ENCODE measurements around the gene MRTFA.

Gene MRTFA

DNA sequence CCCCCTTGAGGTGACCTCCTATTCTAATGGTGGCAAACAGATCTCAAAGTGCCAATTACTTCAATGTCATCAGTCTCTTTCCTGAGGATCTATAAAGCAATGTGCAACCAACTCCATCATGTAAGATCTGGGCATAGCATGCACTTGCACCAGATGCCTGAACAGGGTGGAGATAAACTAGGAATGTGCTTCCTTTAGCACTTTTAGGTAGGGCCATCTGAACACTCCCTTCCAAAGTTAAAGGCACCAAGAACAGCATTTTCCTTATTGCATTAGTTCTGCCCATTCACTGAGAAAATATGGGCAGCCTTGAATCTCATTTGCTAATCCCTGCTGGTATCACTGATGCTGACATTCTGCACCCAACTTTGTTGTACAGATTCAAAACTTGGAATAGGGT is 154.1 kb downstream of the MRTFA start:
- H3K4me3 ChIP-seq (ENCODE audit: low read depth in 1 of 2, low read length in 2 of 2) = no peak overlapping the region
- H3K27me3 ChIP-seq (ENCODE audit: low read depth, low read length) = no peaks in the 10 kb centered on the region
- H3K36me3 ChIP-seq (ENCODE audit: control insufficient read depth in 1 of 2, insufficient read depth in 2 of 2, low read length in 2 of 2) = no peaks in the 10 kb centered on the region
- peaks cover 0 to 28% of the 10 kb centered on the region in 2 donors for H3K4me1 ChIP-seq (ENCODE audit: control insufficient read depth in 1 of 2, insufficient read depth in 2 of 2, low read length in 2 of 2)
- no peaks in the 10 kb centered on the region for H3K9me3 ChIP-seq (ENCODE audit: control insufficient read depth in 1 of 2, low read length in 2 of 2)
- no peak overlapping the region for H3K27ac ChIP-seq (ENCODE audit: low read length)

DNA sequence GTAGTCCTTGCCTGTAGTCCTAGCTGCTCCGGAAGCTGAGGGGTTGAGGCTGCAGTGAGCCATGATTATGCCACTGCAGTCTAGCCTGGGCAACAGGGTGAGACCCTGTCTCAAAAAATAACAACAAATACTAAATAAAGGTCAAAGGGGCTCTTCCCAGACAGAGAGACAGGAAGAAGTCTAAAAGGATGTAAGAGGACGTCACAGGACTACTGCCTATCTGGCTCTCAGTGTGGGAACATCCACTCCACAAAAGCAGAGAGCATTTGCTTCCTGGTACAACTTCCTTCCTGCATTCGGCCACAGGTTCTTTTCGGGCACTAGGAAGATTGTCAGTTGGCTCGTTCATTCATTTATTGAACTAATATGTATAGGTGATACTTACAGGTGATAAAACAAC is 155.5 kb downstream of the MRTFA start:
- no peak overlapping the region for H3K27ac ChIP-seq (ENCODE audit: low read length)
- peaks cover 0 to 18% of the 10 kb centered on the region in 2 donors for H3K4me1 ChIP-seq (ENCODE audit: control insufficient read depth in 1 of 2, insufficient read depth in 2 of 2, low read length in 2 of 2)
- no peaks in the 10 kb centered on the region for H3K36me3 ChIP-seq (ENCODE audit: control insufficient read depth in 1 of 2, insufficient read depth in 2 of 2, low read length in 2 of 2)
- H3K4me3 ChIP-seq (ENCODE audit: low read depth in 1 of 2, low read length in 2 of 2) = no peak overlapping the region
- H3K9me3 ChIP-seq (ENCODE audit: control insufficient read depth in 1 of 2, low read length in 2 of 2) = no peaks in the 10 kb centered on the region
- H3K27me3 ChIP-seq (ENCODE audit: low read depth, low read length) = no peaks in the 10 kb centered on the region

GRCh38 chr22:40479887-40480538 is 156.5 kb downstream of the MRTFA start:
- peaks cover 0 to 10% of the 10 kb centered on the region in 2 donors for H3K4me1 ChIP-seq (ENCODE audit: control insufficient read depth in 1 of 2, insufficient read depth in 2 of 2, low read length in 2 of 2)
- H3K27me3 ChIP-seq (ENCODE audit: low read depth, low read length) = no peaks in the 10 kb centered on the region
- H3K9me3 ChIP-seq (ENCODE audit: control insufficient read depth in 1 of 2, low read length in 2 of 2) = no peaks in the 10 kb centered on the region
- no peaks in the 10 kb centered on the region for H3K36me3 ChIP-seq (ENCODE audit: control insufficient read depth in 1 of 2, insufficient read depth in 2 of 2, low read length in 2 of 2)
- no peak overlapping the region for H3K4me3 ChIP-seq (ENCODE audit: low read depth in 1 of 2, low read length in 2 of 2)
- no peak overlapping the region for H3K27ac ChIP-seq (ENCODE audit: low read length)

DNA sequence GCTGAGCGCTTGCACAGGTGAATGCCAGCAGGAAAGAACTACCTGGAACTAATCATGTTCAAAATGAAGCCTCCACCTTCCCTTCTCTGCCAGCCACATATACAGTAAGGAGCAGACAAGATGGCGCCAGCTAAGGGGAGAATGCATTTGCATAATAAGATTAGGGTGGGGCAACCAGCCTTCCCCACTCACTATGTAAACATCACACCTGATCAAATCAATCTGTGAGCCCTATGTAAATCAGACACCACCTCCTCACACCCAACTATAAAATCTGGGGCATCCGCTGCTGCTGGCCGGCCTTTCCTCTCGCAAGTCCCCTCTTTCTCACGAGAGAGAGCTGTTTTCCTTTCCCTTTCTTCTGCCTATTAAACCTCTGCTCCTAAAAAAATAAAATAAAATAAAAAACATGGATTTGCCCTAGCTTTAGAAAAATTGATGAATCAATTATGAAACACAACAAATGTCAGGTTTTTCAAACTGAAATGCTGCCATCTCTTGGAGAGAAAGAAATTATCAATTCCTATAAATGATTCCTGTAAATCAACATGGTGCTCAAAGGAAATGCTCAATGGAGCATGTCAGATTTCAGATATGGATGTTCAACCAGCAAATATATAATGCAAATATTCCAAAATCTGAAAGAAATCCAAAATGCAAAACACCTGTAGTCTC is 157.3 kb downstream of the MRTFA start:
- no peak overlapping the region for H3K27ac ChIP-seq (ENCODE audit: low read length)
- no peaks in the 10 kb centered on the region for H3K9me3 ChIP-seq (ENCODE audit: control insufficient read depth in 1 of 2, low read length in 2 of 2)
- H3K4me1 ChIP-seq (ENCODE audit: control insufficient read depth in 1 of 2, insufficient read depth in 2 of 2, low read length in 2 of 2) = peaks cover 0 to 10% of the 10 kb centered on the region in 2 donors
- no peaks in the 10 kb centered on the region for H3K27me3 ChIP-seq (ENCODE audit: low read depth, low read length)
- H3K4me3 ChIP-seq (ENCODE audit: low read depth in 1 of 2, low read length in 2 of 2) = no peak overlapping the region
- peaks cover 0 to 3% of the 10 kb centered on the region in 2 donors for H3K36me3 ChIP-seq (ENCODE audit: control insufficient read depth in 1 of 2, insufficient read depth in 2 of 2, low read length in 2 of 2)

GRCh38 chr22:40478338-40479125 is 158.0 kb downstream of the MRTFA start:
- H3K27ac ChIP-seq (ENCODE audit: low read length) = no peak overlapping the region
- H3K4me3 ChIP-seq (ENCODE audit: low read depth in 1 of 2, low read length in 2 of 2) = no peak overlapping the region
- no peaks in the 10 kb centered on the region for H3K27me3 ChIP-seq (ENCODE audit: low read depth, low read length)
- H3K36me3 ChIP-seq (ENCODE audit: control insufficient read depth in 1 of 2, insufficient read depth in 2 of 2, low read length in 2 of 2) = peaks cover 0 to 3% of the 10 kb centered on the region in 2 donors
- no peaks in the 10 kb centered on the region for H3K9me3 ChIP-seq (ENCODE audit: control insufficient read depth in 1 of 2, low read length in 2 of 2)
- H3K4me1 ChIP-seq (ENCODE audit: control insufficient read depth in 1 of 2, insufficient read depth in 2 of 2, low read length in 2 of 2) = peaks cover 0 to 10% of the 10 kb centered on the region in 2 donors

GRCh38 chr22:40477683-40478337 is 158.7 kb downstream of the MRTFA start:
- no peak overlapping the region for H3K27ac ChIP-seq (ENCODE audit: low read length)
- H3K4me1 ChIP-seq (ENCODE audit: control insufficient read depth in 1 of 2, insufficient read depth in 2 of 2, low read length in 2 of 2) = peaks cover 0 to 10% of the 10 kb centered on the region in 2 donors
- no peaks in the 10 kb centered on the region for H3K9me3 ChIP-seq (ENCODE audit: control insufficient read depth in 1 of 2, low read length in 2 of 2)
- no peaks in the 10 kb centered on the region for H3K27me3 ChIP-seq (ENCODE audit: low read depth, low read length)
- H3K4me3 ChIP-seq (ENCODE audit: low read depth in 1 of 2, low read length in 2 of 2) = no peak overlapping the region
- peaks cover 0 to 3% of the 10 kb centered on the region in 2 donors for H3K36me3 ChIP-seq (ENCODE audit: control insufficient read depth in 1 of 2, insufficient read depth in 2 of 2, low read length in 2 of 2)

DNA sequence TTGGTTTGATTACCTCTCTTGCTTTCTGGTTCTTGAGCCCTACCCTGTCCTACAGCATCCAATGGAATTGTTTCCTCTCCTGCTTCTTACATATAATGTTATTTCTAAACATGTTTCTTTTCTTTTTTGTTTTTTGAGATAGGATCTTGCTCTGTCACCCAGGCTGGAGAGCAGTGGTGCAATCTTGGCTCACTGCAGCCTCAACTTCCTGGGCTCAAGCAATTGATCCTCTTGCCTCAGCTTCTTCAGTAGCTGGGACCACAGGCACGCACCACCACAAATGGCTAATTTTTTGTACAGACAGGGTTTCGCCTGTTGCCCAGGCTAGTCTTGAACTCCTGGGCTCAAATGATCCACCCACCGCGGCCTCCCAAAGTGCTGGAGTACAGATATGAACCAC is 160.2 kb downstream of the MRTFA start:
- no peak overlapping the region for H3K27ac ChIP-seq (ENCODE audit: low read length)
- H3K4me3 ChIP-seq (ENCODE audit: low read depth in 1 of 2, low read length in 2 of 2) = no peak overlapping the region
- peaks cover 0 to 3% of the 10 kb centered on the region in 2 donors for H3K36me3 ChIP-seq (ENCODE audit: control insufficient read depth in 1 of 2, insufficient read depth in 2 of 2, low read length in 2 of 2)
- no peaks in the 10 kb centered on the region for H3K27me3 ChIP-seq (ENCODE audit: low read depth, low read length)
- peaks cover 0 to 10% of the 10 kb centered on the region in 2 donors for H3K4me1 ChIP-seq (ENCODE audit: control insufficient read depth in 1 of 2, insufficient read depth in 2 of 2, low read length in 2 of 2)
- no peaks in the 10 kb centered on the region for H3K9me3 ChIP-seq (ENCODE audit: control insufficient read depth in 1 of 2, low read length in 2 of 2)

DNA sequence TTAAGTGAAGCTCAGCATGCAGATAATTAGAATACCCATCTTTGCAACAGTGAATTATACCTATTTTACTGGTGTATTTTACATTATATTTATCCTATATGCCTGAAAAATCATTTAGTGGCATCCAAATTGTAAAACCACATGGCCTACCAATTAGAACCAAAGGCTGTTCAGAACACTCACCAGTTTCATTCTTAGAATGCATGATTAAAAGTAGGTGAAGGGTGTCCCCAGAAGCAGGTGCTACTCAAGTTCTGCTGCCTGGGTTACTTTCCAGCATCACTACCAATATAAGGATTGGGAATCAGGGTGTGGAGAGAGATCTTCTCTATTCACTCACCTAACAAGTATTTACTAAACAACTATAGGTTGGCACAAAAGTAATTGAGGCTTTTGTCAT is 162.8 kb downstream of the MRTFA start:
- H3K9me3 ChIP-seq (ENCODE audit: control insufficient read depth in 1 of 2, low read length in 2 of 2) = no peaks in the 10 kb centered on the region
- H3K27ac ChIP-seq (ENCODE audit: low read length) = no peak overlapping the region
- H3K36me3 ChIP-seq (ENCODE audit: control insufficient read depth in 1 of 2, insufficient read depth in 2 of 2, low read length in 2 of 2) = peaks cover 0 to 3% of the 10 kb centered on the region in 2 donors
- H3K27me3 ChIP-seq (ENCODE audit: low read depth, low read length) = no peaks in the 10 kb centered on the region
- no peak overlapping the region for H3K4me3 ChIP-seq (ENCODE audit: low read depth in 1 of 2, low read length in 2 of 2)
- peaks cover 0 to 10% of the 10 kb centered on the region in 2 donors for H3K4me1 ChIP-seq (ENCODE audit: control insufficient read depth in 1 of 2, insufficient read depth in 2 of 2, low read length in 2 of 2)

DNA sequence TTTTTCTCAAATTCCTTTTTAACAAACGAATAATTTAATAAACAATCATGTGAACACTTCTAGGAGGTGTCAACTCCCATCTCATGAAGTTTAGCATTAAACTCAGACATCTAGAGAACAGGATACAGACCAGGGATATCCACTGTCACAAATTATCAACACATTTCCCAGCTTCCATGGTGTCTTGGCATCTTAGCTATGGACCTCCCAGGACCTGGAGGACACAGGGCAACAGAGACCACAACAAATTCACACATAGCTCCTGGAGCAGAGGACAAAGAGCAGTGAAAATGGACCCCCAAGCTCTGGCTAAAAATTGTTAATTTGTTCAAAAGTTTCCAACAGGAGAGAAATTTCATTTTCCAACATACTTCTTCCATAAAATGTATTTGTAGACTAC is 163.9 kb downstream of the MRTFA start:
- Histone ChIP-seq H3K4me3 (ENCODE audit: low read depth in 1 of 2, low read length in 2 of 2) (no peak overlapping the region), H3K27me3 (ENCODE audit: low read depth, low read length) (no peaks in the 10 kb centered on the region), H3K9me3 (ENCODE audit: control insufficient read depth in 1 of 2, low read length in 2 of 2) (no peaks in the 10 kb centered on the region), H3K36me3 (ENCODE audit: control insufficient read depth in 1 of 2, insufficient read depth in 2 of 2, low read length in 2 of 2) (peaks cover 0 to 3% of the 10 kb centered on the region in 2 donors), H3K27ac (ENCODE audit: low read length) (no peak overlapping the region), H3K4me1 (ENCODE audit: control insufficient read depth in 1 of 2, insufficient read depth in 2 of 2, low read length in 2 of 2) (peaks cover 0 to 2% of the 10 kb centered on the region in 2 donors)

DNA sequence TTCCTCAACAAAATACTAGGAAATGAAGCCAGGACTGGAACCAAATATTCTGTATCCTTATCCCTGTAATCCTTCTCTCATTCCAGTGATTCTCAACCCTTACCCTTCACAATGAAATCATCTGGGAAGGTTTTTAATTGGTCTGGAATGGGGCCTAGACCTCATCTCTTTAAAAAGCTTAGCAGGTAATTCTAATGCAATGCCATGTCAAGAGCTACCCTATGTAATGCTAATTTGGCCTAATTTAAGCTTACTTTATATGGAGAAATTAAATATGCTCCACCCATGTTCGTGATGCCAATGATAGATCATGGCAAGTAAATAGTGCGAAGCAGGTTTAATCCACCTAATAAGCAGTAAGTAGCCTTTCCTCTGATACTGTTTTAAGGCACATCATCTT is 164.5 kb downstream of the MRTFA start:
- Histone ChIP-seq H3K36me3 (ENCODE audit: control insufficient read depth in 1 of 2, insufficient read depth in 2 of 2, low read length in 2 of 2) (peaks cover 0 to 3% of the 10 kb centered on the region in 2 donors), H3K27me3 (ENCODE audit: low read depth, low read length) (no peaks in the 10 kb centered on the region), H3K27ac (ENCODE audit: low read length) (no peak overlapping the region), H3K4me1 (ENCODE audit: control insufficient read depth in 1 of 2, insufficient read depth in 2 of 2, low read length in 2 of 2) (no peaks in the 10 kb centered on the region), H3K9me3 (ENCODE audit: control insufficient read depth in 1 of 2, low read length in 2 of 2) (no peaks in the 10 kb centered on the region), H3K4me3 (ENCODE audit: low read depth in 1 of 2, low read length in 2 of 2) (no peak overlapping the region)

GRCh38 chr22:40469181-40469580 is 167.3 kb downstream of the MRTFA start:
- Histone ChIP-seq H3K36me3 (ENCODE audit: control insufficient read depth in 1 of 2, insufficient read depth in 2 of 2, low read length in 2 of 2) (no peaks in the 10 kb centered on the region), H3K27me3 (ENCODE audit: low read depth, low read length) (no peaks in the 10 kb centered on the region), H3K4me1 (ENCODE audit: control insufficient read depth in 1 of 2, insufficient read depth in 2 of 2, low read length in 2 of 2) (no peaks in the 10 kb centered on the region), H3K9me3 (ENCODE audit: control insufficient read depth in 1 of 2, low read length in 2 of 2) (no peaks in the 10 kb centered on the region), H3K27ac (ENCODE audit: low read length) (no peak overlapping the region), H3K4me3 (ENCODE audit: low read depth in 1 of 2, low read length in 2 of 2) (no peak overlapping the region)

All from muscle layer of duodenum (tissue), 2 donors.